Measurements from ENCODE around the gene HPCAL4.

The HPCAL4 gene

GRCh38 chr1:39659538-39659937, 31.7 kb downstream of the HPCAL4 start:
- Histone ChIP-seq H2BK120ac (ENCODE audit: low read depth, low read length) (no peak overlapping the region), H3K9me3 (ENCODE audit: control insufficient read depth, low read length) (no peaks in the 10 kb centered on the region)
- 78% methylated on average over 5 of the region's 5 CpGs for WGBS

GRCh38 chr1:39659110-39659509, 32.1 kb downstream of the HPCAL4 start:
- H3K23ac ChIP-seq (ENCODE audit: low read length in 2 of 2) = no peak overlapping the region
- H3K4me3 ChIP-seq (ENCODE audit: insufficient read depth in 1 of 2, low read depth in 1 of 2, low read length in 2 of 2) = no peak overlapping the region
- H3K36me3 ChIP-seq (ENCODE audit: control insufficient read depth in 1 of 2, insufficient read depth in 2 of 2, low read depth in 1 of 2, low read length in 2 of 2) = no peaks in the 10 kb centered on the region
- H2BK120ac ChIP-seq (ENCODE audit: low read depth, low read length) = no peak overlapping the region
- no peaks in the 10 kb centered on the region for H3K9me3 ChIP-seq (ENCODE audit: control insufficient read depth, low read length)
- H2BK5ac ChIP-seq (ENCODE audit: low read depth, low read length, poor library complexity, severe bottlenecking) = no peak overlapping the region
- H3K79me1 ChIP-seq (replicated peaks; ENCODE audit: low read length, poor library complexity, severe bottlenecking) = no peaks in the 10 kb centered on the region
- H3K4ac ChIP-seq (ENCODE audit: low read depth in 1 of 2, low read length in 2 of 2) = no peak overlapping the region
- no peak overlapping the region for H2AK5ac ChIP-seq (ENCODE audit: low read length, severe bottlenecking)
- H3K27ac ChIP-seq (ENCODE audit: low read length, poor library complexity, severe bottlenecking) = no peak overlapping the region
- no peak overlapping the region for H2AFZ ChIP-seq (ENCODE audit: low read depth, low read length)
- H3K4me1 ChIP-seq (ENCODE audit: control insufficient read depth, insufficient read depth, low read depth, low read length) = no peaks in the 10 kb centered on the region
- no peak for DNase-seq
- no peak overlapping the region for H3K18ac ChIP-seq (ENCODE audit: low read depth in 1 of 2, low read length in 2 of 2)
- H2BK15ac ChIP-seq (ENCODE audit: low read depth, poor library complexity, severe bottlenecking) = no peak overlapping the region
- no peak overlapping the region for H3K14ac ChIP-seq (ENCODE audit: low read length in 2 of 2)
- no peak overlapping the region for H3K9ac ChIP-seq (ENCODE audit: low read length)
- peaks cover 83 to 86% of the 10 kb centered on the region in 2 experiments for H3K27me3 ChIP-seq (ENCODE audit: control insufficient read depth in 1 of 2, insufficient read depth in 1 of 2, low read length in 2 of 2)
- WGBS = 93% methylated on average over 11 of the region's 12 CpGs
- H4K8ac ChIP-seq (ENCODE audit: low read length) = no peak overlapping the region
- H2BK12ac ChIP-seq (ENCODE audit: low read length in 2 of 2) = no peak overlapping the region
- no peak overlapping the region for H4K91ac ChIP-seq (ENCODE audit: low read length)
- H3K4me2 ChIP-seq (ENCODE audit: low read length, poor library complexity, severe bottlenecking) = no peak overlapping the region

More at GRCh38 chr1:39659538-39659937, 31.7 kb downstream of the HPCAL4 start:
- Histone ChIP-seq H2AFZ (ENCODE audit: low read depth, low read length) (no peak overlapping the region), H3K4me3 (ENCODE audit: insufficient read depth in 1 of 2, low read depth in 1 of 2, low read length in 2 of 2) (no peak overlapping the region), H3K4ac (ENCODE audit: low read depth in 1 of 2, low read length in 2 of 2) (no peak overlapping the region), H3K9ac (ENCODE audit: low read length) (no peak overlapping the region), H2AK5ac (ENCODE audit: low read length, severe bottlenecking) (no peak overlapping the region), H3K4me1 (ENCODE audit: control insufficient read depth, insufficient read depth, low read depth, low read length) (no peaks in the 10 kb centered on the region), H3K23ac (ENCODE audit: low read length in 2 of 2) (no peak overlapping the region), H3K18ac (ENCODE audit: low read depth in 1 of 2, low read length in 2 of 2) (no peak overlapping the region), H2BK12ac (ENCODE audit: low read length in 2 of 2) (no peak overlapping the region), H3K4me2 (ENCODE audit: low read length, poor library complexity, severe bottlenecking) (no peak overlapping the region), H3K14ac (ENCODE audit: low read length in 2 of 2) (no peak overlapping the region), H3K36me3 (ENCODE audit: control insufficient read depth in 1 of 2, insufficient read depth in 2 of 2, low read depth in 1 of 2, low read length in 2 of 2) (no peaks in the 10 kb centered on the region), H3K79me1 (replicated peaks; ENCODE audit: low read length, poor library complexity, severe bottlenecking) (no peaks in the 10 kb centered on the region), H2BK15ac (ENCODE audit: low read depth, poor library complexity, severe bottlenecking) (no peak overlapping the region), H2BK5ac (ENCODE audit: low read depth, low read length, poor library complexity, severe bottlenecking) (no peak overlapping the region), H3K27me3 (ENCODE audit: control insufficient read depth in 1 of 2, insufficient read depth in 1 of 2, low read length in 2 of 2) (peaks cover 81 to 82% of the 10 kb centered on the region in 2 experiments), H4K91ac (ENCODE audit: low read length) (no peak overlapping the region), H3K27ac (ENCODE audit: low read length, poor library complexity, severe bottlenecking) (no peak overlapping the region), H4K8ac (ENCODE audit: low read length) (no peak overlapping the region)
- no peak for DNase-seq

GRCh38 chr1:39657923-39658485, 33.2 kb downstream of the HPCAL4 start:
- H3K14ac ChIP-seq (ENCODE audit: low read length in 2 of 2) = no peak overlapping the region
- H3K4me2 ChIP-seq (ENCODE audit: low read length, poor library complexity, severe bottlenecking) = no peak overlapping the region
- H2BK5ac ChIP-seq (ENCODE audit: low read depth, low read length, poor library complexity, severe bottlenecking) = no peak overlapping the region
- H3K79me1 ChIP-seq (replicated peaks; ENCODE audit: low read length, poor library complexity, severe bottlenecking) = no peaks in the 10 kb centered on the region
- H3K9me3 ChIP-seq (ENCODE audit: control insufficient read depth, low read length) = no peaks in the 10 kb centered on the region
- no peak overlapping the region for H3K9ac ChIP-seq (ENCODE audit: low read length)
- H3K23ac ChIP-seq (ENCODE audit: low read length in 2 of 2) = no peak overlapping the region
- H3K27me3 ChIP-seq (ENCODE audit: control insufficient read depth in 1 of 2, insufficient read depth in 1 of 2, low read length in 2 of 2) = peaks cover 79 to 86% of the 10 kb centered on the region in 2 experiments
- H3K18ac ChIP-seq (ENCODE audit: low read depth in 1 of 2, low read length in 2 of 2) = no peak overlapping the region
- 20% methylated on average over 6 of the region's 6 CpGs for WGBS
- peak; percentile 73 for DNase-seq
- H2AFZ ChIP-seq (ENCODE audit: low read depth, low read length) = peak overlapping the region; percentile 80
- H2AK5ac ChIP-seq (ENCODE audit: low read length, severe bottlenecking) = no peak overlapping the region
- peak overlapping the region; percentile 12 for H4K8ac ChIP-seq (ENCODE audit: low read length)
- H2BK12ac ChIP-seq (ENCODE audit: low read length in 2 of 2) = peak overlapping the region in 1 of 2 experiments; percentile 17
- no peak overlapping the region for H4K91ac ChIP-seq (ENCODE audit: low read length)
- no peak overlapping the region for H2BK15ac ChIP-seq (ENCODE audit: low read depth, poor library complexity, severe bottlenecking)
- no peak overlapping the region for H3K27ac ChIP-seq (ENCODE audit: low read length, poor library complexity, severe bottlenecking)
- H3K36me3 ChIP-seq (ENCODE audit: control insufficient read depth in 1 of 2, insufficient read depth in 2 of 2, low read depth in 1 of 2, low read length in 2 of 2) = no peaks in the 10 kb centered on the region
- H3K4me3 ChIP-seq (ENCODE audit: insufficient read depth in 1 of 2, low read depth in 1 of 2, low read length in 2 of 2) = no peak overlapping the region
- H3K4ac ChIP-seq (ENCODE audit: low read depth in 1 of 2, low read length in 2 of 2) = no peak overlapping the region
- H3K4me1 ChIP-seq (ENCODE audit: control insufficient read depth, insufficient read depth, low read depth, low read length) = no peaks in the 10 kb centered on the region
- no peak overlapping the region for H2BK120ac ChIP-seq (ENCODE audit: low read depth, low read length)

GRCh38 chr1:39657402-39657801, 33.8 kb downstream of the HPCAL4 start:
- H3K4me3 ChIP-seq (ENCODE audit: insufficient read depth in 1 of 2, low read depth in 1 of 2, low read length in 2 of 2) = no peak overlapping the region
- H3K14ac ChIP-seq (ENCODE audit: low read length in 2 of 2) = no peak overlapping the region
- H3K27ac ChIP-seq (ENCODE audit: low read length, poor library complexity, severe bottlenecking) = no peak overlapping the region
- 36% methylated on average over 2 of the region's 3 CpGs for WGBS
- peaks cover 77 to 80% of the 10 kb centered on the region in 2 experiments for H3K27me3 ChIP-seq (ENCODE audit: control insufficient read depth in 1 of 2, insufficient read depth in 1 of 2, low read length in 2 of 2)
- H2AK5ac ChIP-seq (ENCODE audit: low read length, severe bottlenecking) = no peak overlapping the region
- no peaks in the 10 kb centered on the region for H3K9me3 ChIP-seq (ENCODE audit: control insufficient read depth, low read length)
- no peak overlapping the region for H3K18ac ChIP-seq (ENCODE audit: low read depth in 1 of 2, low read length in 2 of 2)
- H3K79me1 ChIP-seq (replicated peaks; ENCODE audit: low read length, poor library complexity, severe bottlenecking) = no peaks in the 10 kb centered on the region
- no peak overlapping the region for H2BK5ac ChIP-seq (ENCODE audit: low read depth, low read length, poor library complexity, severe bottlenecking)
- no peak overlapping the region for H4K8ac ChIP-seq (ENCODE audit: low read length)
- no peak overlapping the region for H2BK15ac ChIP-seq (ENCODE audit: low read depth, poor library complexity, severe bottlenecking)
- no peak overlapping the region for H3K9ac ChIP-seq (ENCODE audit: low read length)
- no peak overlapping the region for H2BK120ac ChIP-seq (ENCODE audit: low read depth, low read length)
- H2AFZ ChIP-seq (ENCODE audit: low read depth, low read length) = no peak overlapping the region
- no peak overlapping the region for H2BK12ac ChIP-seq (ENCODE audit: low read length in 2 of 2)
- no peak overlapping the region for H3K4ac ChIP-seq (ENCODE audit: low read depth in 1 of 2, low read length in 2 of 2)
- no peak overlapping the region for H3K23ac ChIP-seq (ENCODE audit: low read length in 2 of 2)
- H3K4me2 ChIP-seq (ENCODE audit: low read length, poor library complexity, severe bottlenecking) = no peak overlapping the region
- H3K36me3 ChIP-seq (ENCODE audit: control insufficient read depth in 1 of 2, insufficient read depth in 2 of 2, low read depth in 1 of 2, low read length in 2 of 2) = no peaks in the 10 kb centered on the region
- no peak overlapping the region for H4K91ac ChIP-seq (ENCODE audit: low read length)
- H3K4me1 ChIP-seq (ENCODE audit: control insufficient read depth, insufficient read depth, low read depth, low read length) = no peaks in the 10 kb centered on the region
- DNase-seq = peak; percentile 54
